Vagina (tissue), 2 donors: ENCODE results near the gene RSBN1. TPM values are rescaled to one million over a fixed set of nuclear protein-coding genes. Genes with fewer than 3 reads are reported as not detected.

Experiments
- DNase-seq, 2 donors: peaks; one replicate each; pipeline ENCODE4 v3.0.0-alpha.2; 2017; ENCODE audit errors: extremely low spot score in 2 of 2
- H3K27ac ChIP-seq: fragments of 200-600 bp; sonication (generic); one replicate; pipeline ENCODE4 v1.5.1; 2019
- H3K27me3 ChIP-seq: fragments of 200-600 bp; sonication (generic); one replicate; pipeline ENCODE4 v1.5.1; 2019
- H3K36me3 ChIP-seq, 2 donors: fragments of 200-600 bp; sonication (generic); one replicate each; pipeline ENCODE4 v1.5.1; 2017 to 2019
- H3K4me1 ChIP-seq: fragments of 200-600 bp; sonication (generic); one replicate; pipeline ENCODE4 v1.5.1; 2019
- H3K4me3 ChIP-seq, 2 donors: fragments of 200-600 bp; sonication (generic); 1 replicate in 1 of 2; 2 replicates in 1 of 2; pipeline ENCODE4 v1.5.1; 2016 to 2019
- H3K9me3 ChIP-seq: fragments of 200-600 bp; sonication (generic); one replicate; pipeline ENCODE4 v1.5.1; 2019
- POLR2A ChIP-seq, 2 donors: fragments of 450-650 bp; IDR thresholded peaks; one replicate each; pipeline ENCODE4 v1.6.1; 2017; ENCODE audit warnings: antibody characterized with exemption in 2 of 2, mild to moderate bottlenecking in 2 of 2, moderate library complexity in 2 of 2
- POLR2AphosphoS5 ChIP-seq, 2 donors: sonication (generic); formaldehyde crosslinking; IDR thresholded peaks; one replicate each; pipeline ENCODE4 v1.9.0; 2017; ENCODE audit warnings: antibody characterized with exemption in 2 of 2, mild to moderate bottlenecking in 2 of 2, low read depth in 1 of 2; ENCODE audit not compliant: insufficient read depth in 1 of 2
- intact Hi-C: fragments of 100-400 bp; cut with DNase I; formaldehyde crosslinking; loops from one replicate; pipeline ENCODE4 v1.15.1; 2023
- total RNA-seq: library from RNA; depleted of rRNA; stranded (reverse); fragments of >200 nt; gene quantifications from one replicate; pipeline ENCODE4 v1.2.3, GENCODE V29; 2016
- TF ChIP-seq, protein P1 (sequence below), 3 experiments: fragments of 450-650 bp in 2 of 3; fragments of 200-600 bp in 1 of 3; sonication (generic) in 1 of 3; IDR thresholded peaks; one replicate each; pipeline ENCODE4 v1.5.1; 2017 to 2019; ENCODE audit warnings: antibody characterized with exemption in 3 of 3, mild to moderate bottlenecking in 2 of 3, moderate library complexity in 2 of 3

RSBN1 gene
- total RNA-seq, 1 donor from 2014 or later, result 24.1 TPM

DNA sequence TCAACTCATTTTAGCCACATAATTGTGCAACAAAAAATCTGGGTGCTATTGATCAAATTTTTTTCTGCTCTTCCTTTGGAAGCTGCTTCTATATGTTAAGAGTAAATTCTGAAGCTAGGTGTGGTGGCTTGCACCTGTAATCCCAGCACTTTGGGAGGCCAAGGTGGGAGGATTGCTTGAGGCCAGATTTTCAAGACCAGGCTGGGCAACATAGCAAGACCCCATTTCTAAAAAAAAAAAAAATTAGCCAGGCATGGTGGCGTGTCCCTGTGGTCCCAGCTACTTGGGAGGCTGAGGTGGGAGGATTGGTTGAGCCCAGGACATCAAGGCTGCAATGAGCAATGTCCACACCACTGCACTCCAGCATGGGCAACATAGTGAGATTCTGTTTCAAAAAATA lies 24.3 kb upstream of the RSBN1 start:
- no peak overlapping the region for H3K27ac ChIP-seq
- TF ChIP-seq POLR2AphosphoS5 (IDR thresholded peaks at IDR 0.05; ENCODE audit: insufficient read depth in 1 of 2, low read depth in 1 of 2), result no peak
- TF ChIP-seq POLR2A (IDR thresholded peaks at IDR 0.05), result no peak
- TF ChIP-seq, protein P1, sequence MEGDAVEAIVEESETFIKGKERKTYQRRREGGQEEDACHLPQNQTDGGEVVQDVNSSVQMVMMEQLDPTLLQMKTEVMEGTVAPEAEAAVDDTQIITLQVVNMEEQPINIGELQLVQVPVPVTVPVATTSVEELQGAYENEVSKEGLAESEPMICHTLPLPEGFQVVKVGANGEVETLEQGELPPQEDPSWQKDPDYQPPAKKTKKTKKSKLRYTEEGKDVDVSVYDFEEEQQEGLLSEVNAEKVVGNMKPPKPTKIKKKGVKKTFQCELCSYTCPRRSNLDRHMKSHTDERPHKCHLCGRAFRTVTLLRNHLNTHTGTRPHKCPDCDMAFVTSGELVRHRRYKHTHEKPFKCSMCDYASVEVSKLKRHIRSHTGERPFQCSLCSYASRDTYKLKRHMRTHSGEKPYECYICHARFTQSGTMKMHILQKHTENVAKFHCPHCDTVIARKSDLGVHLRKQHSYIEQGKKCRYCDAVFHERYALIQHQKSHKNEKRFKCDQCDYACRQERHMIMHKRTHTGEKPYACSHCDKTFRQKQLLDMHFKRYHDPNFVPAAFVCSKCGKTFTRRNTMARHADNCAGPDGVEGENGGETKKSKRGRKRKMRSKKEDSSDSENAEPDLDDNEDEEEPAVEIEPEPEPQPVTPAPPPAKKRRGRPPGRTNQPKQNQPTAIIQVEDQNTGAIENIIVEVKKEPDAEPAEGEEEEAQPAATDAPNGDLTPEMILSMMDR (IDR thresholded peaks at IDR 0.05), result no peak
- no peak overlapping the region for H3K4me3 ChIP-seq
- no peaks in the 10 kb centered on the region for H3K36me3 ChIP-seq
- intact Hi-C loops, result loop anchor here (10.0 kb wide), 2 partner anchors 68 to 138 kb away; partner anchors contain the start of genes AP4B1, DCLRE1B and OLFML3
- H3K4me1 ChIP-seq, result no peaks in the 10 kb centered on the region
- no peak for DNase-seq
- H3K27me3 ChIP-seq, result no peaks in the 10 kb centered on the region
- no peaks in the 10 kb centered on the region for H3K9me3 ChIP-seq

DNA sequence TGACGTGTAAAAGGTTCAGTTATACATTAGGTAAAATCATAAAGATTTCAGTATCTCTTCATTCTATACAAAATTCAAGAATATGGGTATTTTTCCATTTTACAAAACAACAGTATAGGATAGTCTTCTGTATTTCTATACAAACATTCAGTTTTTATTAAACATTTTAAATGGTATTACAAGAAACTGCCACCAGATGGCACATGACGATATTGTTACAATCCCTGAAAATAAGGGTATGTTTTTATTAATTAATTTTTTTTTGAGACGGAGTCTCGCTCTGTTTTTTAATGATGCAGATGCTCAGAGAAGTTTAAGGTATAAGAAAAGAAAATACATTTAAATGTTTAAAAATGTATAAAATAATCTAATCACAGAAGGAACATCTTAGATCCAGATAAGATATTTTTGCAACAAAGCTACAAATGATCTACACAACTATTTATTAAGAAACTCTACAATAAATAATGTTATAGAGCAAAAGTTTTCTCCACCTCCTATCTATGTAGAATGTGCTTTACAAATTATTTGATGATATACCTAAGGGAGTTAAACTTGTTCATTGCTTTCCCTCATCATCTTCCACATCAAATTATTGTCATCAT lies 23.5 kb upstream of the RSBN1 start:
- intact Hi-C loops, result loop anchor here (10.0 kb wide), 2 partner anchors 69 to 139 kb away; partner anchors contain the start of genes AP4B1, DCLRE1B and OLFML3
- H3K36me3 ChIP-seq, result no peaks in the 10 kb centered on the region

DNA sequence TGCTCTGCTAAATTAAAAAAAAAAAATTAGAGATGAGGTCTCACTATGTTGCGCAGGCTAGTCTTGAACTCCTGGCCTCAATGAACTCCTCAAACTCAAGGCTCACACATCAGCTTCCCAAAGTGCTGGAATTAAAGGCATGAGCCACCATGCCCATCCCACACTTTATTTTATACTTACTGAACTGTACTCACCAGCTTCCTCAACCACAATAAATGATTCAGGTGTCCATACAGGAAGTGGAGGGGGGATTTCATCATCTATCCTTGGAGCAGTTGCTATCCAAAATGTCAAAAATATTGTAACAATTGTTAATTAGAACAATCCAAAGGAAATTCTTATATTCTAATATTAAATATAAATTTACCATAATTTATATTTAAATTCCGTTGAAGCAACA lies 22.4 kb upstream of the RSBN1 start:
- H3K9me3 ChIP-seq, result no peaks in the 10 kb centered on the region
- H3K4me3 ChIP-seq, result no peak overlapping the region
- no peaks in the 10 kb centered on the region for H3K4me1 ChIP-seq
- DNase-seq, result no peak
- no peaks in the 10 kb centered on the region for H3K36me3 ChIP-seq
- TF ChIP-seq POLR2A (IDR thresholded peaks at IDR 0.05) (no peak), POLR2AphosphoS5 (IDR thresholded peaks at IDR 0.05; ENCODE audit: insufficient read depth in 1 of 2, low read depth in 1 of 2) (no peak)
- TF ChIP-seq, protein P1 (IDR thresholded peaks at IDR 0.05), result no peak
- H3K27me3 ChIP-seq, result no peaks in the 10 kb centered on the region
- intact Hi-C loops, result loop anchor here (10.0 kb wide), 2 partner anchors 70 to 140 kb away; partner anchors contain the start of genes AP4B1, DCLRE1B and OLFML3
- H3K27ac ChIP-seq, result no peak overlapping the region

More for the DNA sequence above, 23.5 kb upstream of the RSBN1 start:
- Histone ChIP-seq H3K27ac (no peak overlapping the region), H3K27me3 (no peaks in the 10 kb centered on the region), H3K4me1 (no peaks in the 10 kb centered on the region), H3K9me3 (no peaks in the 10 kb centered on the region), H3K4me3 (no peak overlapping the region)
- no peak for DNase-seq
- TF ChIP-seq POLR2A (IDR thresholded peaks at IDR 0.05), result no peak
- TF ChIP-seq, protein P1 (IDR thresholded peaks at IDR 0.05), result peak; percentile 42 to 71 (median 44)
- peak in 1 of 2 donors; percentile 30 for TF ChIP-seq POLR2AphosphoS5 (IDR thresholded peaks at IDR 0.05; ENCODE audit: insufficient read depth in 1 of 2, low read depth in 1 of 2)

DNA sequence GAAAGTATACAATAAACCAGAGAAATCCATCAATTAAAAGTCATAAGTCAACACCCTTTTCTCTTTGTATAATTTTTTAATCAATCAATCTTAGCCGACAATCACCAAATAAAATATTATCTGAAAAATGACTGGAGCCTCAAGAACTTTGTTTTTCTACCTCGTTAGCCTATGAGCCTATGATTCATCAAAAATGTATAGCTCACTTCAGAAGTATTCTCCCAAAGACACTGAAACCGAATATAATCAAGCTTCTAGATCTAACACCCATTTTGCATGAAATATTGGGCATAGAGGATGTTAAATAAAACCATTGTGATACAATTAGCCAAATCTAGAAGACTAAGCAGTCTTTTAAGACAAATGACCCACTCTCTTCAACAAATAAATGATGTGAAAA lies 17.8 kb upstream of the RSBN1 start:
- intact Hi-C loops, result loop anchor here (10.0 kb wide), 2 partner anchors 75 to 145 kb away; partner anchors contain the start of genes AP4B1, DCLRE1B and OLFML3
- no peak for TF ChIP-seq POLR2A (IDR thresholded peaks at IDR 0.05)
- no peak for TF ChIP-seq POLR2AphosphoS5 (IDR thresholded peaks at IDR 0.05; ENCODE audit: insufficient read depth in 1 of 2, low read depth in 1 of 2)
- TF ChIP-seq, protein P1 (IDR thresholded peaks at IDR 0.05), result no peak

DNA sequence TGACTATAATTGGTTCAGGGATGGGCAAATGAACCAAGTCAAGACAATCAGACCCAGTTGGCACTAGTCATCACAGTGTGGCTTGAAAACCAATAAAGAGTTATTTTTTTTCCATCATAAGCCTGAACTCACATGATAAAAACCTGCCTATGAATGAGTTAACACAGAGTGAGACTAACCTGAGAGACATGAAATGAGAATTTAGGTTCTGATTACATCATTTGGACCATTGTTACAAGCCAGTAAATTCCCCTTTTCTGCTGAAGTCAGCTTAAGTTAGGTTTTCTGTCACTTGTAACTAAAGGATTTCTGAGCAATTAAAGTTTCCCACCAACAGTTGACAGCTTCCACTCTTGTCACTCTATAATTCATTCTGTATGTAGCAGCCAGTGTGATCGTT lies 9.6 kb upstream of the RSBN1 start:
- TF ChIP-seq POLR2AphosphoS5 (IDR thresholded peaks at IDR 0.05; ENCODE audit: insufficient read depth in 1 of 2, low read depth in 1 of 2) (no peak), POLR2A (IDR thresholded peaks at IDR 0.05) (no peak)
- TF ChIP-seq, protein P1 (IDR thresholded peaks at IDR 0.05), result no peak
- Histone ChIP-seq H3K9me3 (no peaks in the 10 kb centered on the region), H3K4me3 (no peak overlapping the region), H3K36me3 (no peaks in the 10 kb centered on the region), H3K27me3 (no peaks in the 10 kb centered on the region), H3K4me1 (no peaks in the 10 kb centered on the region), H3K27ac (no peak overlapping the region)
- intact Hi-C loops, result no loop called here
- DNase-seq, result no peak

More for the DNA sequence above, 17.8 kb upstream of the RSBN1 start:
- Histone ChIP-seq H3K4me1 (no peaks in the 10 kb centered on the region), H3K36me3 (no peaks in the 10 kb centered on the region), H3K4me3 (no peak overlapping the region), H3K9me3 (no peaks in the 10 kb centered on the region), H3K27me3 (no peaks in the 10 kb centered on the region), H3K27ac (no peak overlapping the region)
- DNase-seq, result no peak
